Left colon (tissue), 2 donors: Measurements from ENCODE around the gene ATP6V1F. TPM values are rescaled to one million over a fixed set of nuclear protein-coding genes. Genes with fewer than 3 reads are reported as not detected.
A peak's percentile ranks its signal among the peaks of the same experiment; 100 is the strongest.

ENCODE experiments used
- ATAC-seq: fragments of 200-7000 bp; cut with Tn5 transposase; one replicate; pipeline ENCODE4 v1.9.1; 2020; ENCODE audit warnings: mild to moderate bottlenecking, moderate library complexity
- DNase-seq, 2 donors: peaks; one replicate each; pipeline ENCODE4 v3.0.0-alpha.2; 2020
- intact Hi-C, 2 donors: fragments of 100-400 bp; cut with DNase I in 1 of 2; cut with micrococcal nuclease in 1 of 2; formaldehyde crosslinking; loops; one replicate each; pipeline versions ENCODE4 v1.11.2 to v1.14.0; 2022; cut with DNase I, micrococcal nuclease
- total RNA-seq, 2 donors: library from RNA; stranded (reverse); fragmentation: NEBNext Ultra II Directional; extraction: Animal tissue kit (Norgen Biotek cat#: 25700); gene quantifications; one replicate each; pipeline ENCODE4 v1.2.1, GENCODE V29; 2021
- donor health status: DM: no; HTN: no; CAD: no.
- donor health status: DM: yes; HTN: yes; CAD: no.

ATP6V1F gene
- total RNA-seq, 2 donors from 2014 or later: 65.8 to 78.5 TPM

- intact Hi-C loops: no loop called here
- ATAC-seq (no peak), DNase-seq (no peak)
Observed at GRCh38 chr7:128833946-128834325, 28.7 kb upstream of the ATP6V1F start.

GRCh38 chr7:128835231-128835751 is 27.4 kb upstream of the ATP6V1F start:
- ATAC-seq (no peak), DNase-seq (no peak)
- intact Hi-C loops: no loop called here

GRCh38 chr7:128835790-128836641 is 26.6 kb upstream of the ATP6V1F start:
- intact Hi-C loops: no loop called here
- ATAC-seq: no peak
- DNase-seq: no peak

GRCh38 chr7:128836729-128837348 is 25.8 kb upstream of the ATP6V1F start:
- intact Hi-C loops: no loop called here
- no peak for DNase-seq
- no peak for ATAC-seq

GRCh38 chr7:128837521-128837921 is 25.1 kb upstream of the ATP6V1F start:
- no peak for DNase-seq
- intact Hi-C loops: no loop called here
- ATAC-seq: no peak

GRCh38 chr7:128838109-128838779 is 24.4 kb upstream of the ATP6V1F start:
- intact Hi-C loops: no loop called here
- ATAC-seq: no peak
- DNase-seq: no peak

GRCh38 chr7:128838981-128839731 is 23.5 kb upstream of the ATP6V1F start:
- DNase-seq: no peak

GRCh38 chr7:128839751-128840177 is 22.9 kb upstream of the ATP6V1F start:
- intact Hi-C loops: loop anchor here in 1 of 2 donors (5.0 kb wide), 1 partner anchor 47 kb away; the partner anchor contains the start of gene CCDC136

More at GRCh38 chr7:128838981-128839731, 23.5 kb upstream of the ATP6V1F start:
- intact Hi-C loops: no loop called here
- ATAC-seq: no peak

GRCh38 chr7:128840326-128841170 is 22.1 kb upstream of the ATP6V1F start:
- DNase-seq (no peak), ATAC-seq (no peak)
- intact Hi-C loops: loop anchor here in 1 of 2 donors (5.0 kb wide), 1 partner anchor 48 kb away; the partner anchor contains the start of gene CCDC136

More at GRCh38 chr7:128839751-128840177, 22.9 kb upstream of the ATP6V1F start:
- peak; percentile 20 for ATAC-seq
- no peak for DNase-seq

- intact Hi-C loops: loop anchor here in 1 of 2 donors (5.0 kb wide), 1 partner anchor 49 kb away; the partner anchor contains the start of gene CCDC136
- DNase-seq: peak; percentile 63 to 71
- peak; percentile 90 for ATAC-seq
Observed at GRCh38 chr7:128841171-128841690, 21.4 kb upstream of the ATP6V1F start.

- peak; percentile 50 for ATAC-seq
- DNase-seq: peak in 1 of 2 donors; percentile 53
- intact Hi-C loops: loop anchor here in 1 of 2 donors (5.0 kb wide), 1 partner anchor 50 kb away; the partner anchor contains the start of gene CCDC136
Observed at GRCh38 chr7:128841921-128842673, 20.6 kb upstream of the ATP6V1F start.

GRCh38 chr7:128842674-128843641 is 19.7 kb upstream of the ATP6V1F start:
- ATAC-seq (no peak), DNase-seq (no peak)
- intact Hi-C loops: loop anchor here in 1 of 2 donors (5.0 kb wide), 1 partner anchor 51 kb away; the partner anchor contains the start of gene CCDC136

- ATAC-seq (no peak), DNase-seq (no peak)
- intact Hi-C loops: loop anchor here in 1 of 2 donors (5.0 kb wide), 1 partner anchor 52 kb away; the partner anchor contains the start of gene CCDC136
Observed at GRCh38 chr7:128843938-128844621, 18.6 kb upstream of the ATP6V1F start.

- DNase-seq (no peak), ATAC-seq (no peak)
- intact Hi-C loops: loop anchor here in 1 of 2 donors (5.0 kb wide), 1 partner anchor 53 kb away; the partner anchor contains the start of gene CCDC136
Observed at GRCh38 chr7:128844777-128845311, 17.8 kb upstream of the ATP6V1F start.
